NCI-H2029 treated with DMSO at 0.1 percent for 48 hours (cell line): ENCODE results near the gene ETFA.
"Not testable (repeated sequence)": the region's sequence is repeated elsewhere in the genome, so short reads cannot be mapped to it uniquely, and the experiment has no call there.

Source experiments
- DNase-seq: peaks from one replicate; lab custom pipeline; 2025; lab: John Stamatoyannopoulos, UW

Gene ETFA

GRCh38 chr15:76270876-76271275 lies 40.4 kb downstream of the ETFA start:
- DNase-seq = no peak

- DNase-seq = no peak
Measured at GRCh38 chr15:76267077-76267476, 44.2 kb downstream of the ETFA start.

GRCh38 chr15:76265769-76266168 lies 45.5 kb downstream of the ETFA start:
- DNase-seq = not testable (repeated sequence)

GRCh38 chr15:76260246-76260938 lies 50.9 kb downstream of the ETFA start:
- no peak for DNase-seq

GRCh38 chr15:76259392-76259791 lies 51.9 kb downstream of the ETFA start:
- no peak for DNase-seq

GRCh38 chr15:76258460-76258859 lies 52.8 kb downstream of the ETFA start:
- DNase-seq = no peak

- DNase-seq = no peak
Measured at GRCh38 chr15:76253691-76254473, 57.4 kb downstream of the ETFA start.

GRCh38 chr15:76252249-76252648 lies 59.0 kb downstream of the ETFA start:
- DNase-seq = no peak

GRCh38 chr15:76251717-76252116 lies 59.6 kb downstream of the ETFA start:
- no peak for DNase-seq

GRCh38 chr15:76245072-76245610 lies 66.1 kb downstream of the ETFA start:
- no peak for DNase-seq

- DNase-seq = no peak
Measured at GRCh38 chr15:76239786-76240185, 71.5 kb downstream of the ETFA start.

- no peak for DNase-seq
Measured at GRCh38 chr15:76236350-76236749, 74.9 kb downstream of the ETFA start.

GRCh38 chr15:76235186-76235826 lies 76.0 kb downstream of the ETFA start:
- peak; percentile 9 for DNase-seq

GRCh38 chr15:76234337-76234889 lies 76.9 kb downstream of the ETFA start:
- no peak for DNase-seq

- DNase-seq = no peak
Measured at GRCh38 chr15:76233921-76234320, 77.3 kb downstream of the ETFA start.

- DNase-seq = no peak
Measured at GRCh38 chr15:76229266-76229665, 82.0 kb downstream of the ETFA start.

GRCh38 chr15:76223521-76223920 lies 87.7 kb downstream of the ETFA start:
- DNase-seq = no peak

- DNase-seq = no peak
Measured at GRCh38 chr15:76222159-76222558, 89.1 kb downstream of the ETFA start.

- no peak for DNase-seq
Measured at GRCh38 chr15:76221085-76221767, 90.0 kb downstream of the ETFA start.

GRCh38 chr15:76217882-76218217 lies 93.4 kb downstream of the ETFA start:
- DNase-seq = no peak

- DNase-seq = peak; percentile 17
Measured at GRCh38 chr15:76217029-76217881, 94.0 kb downstream of the ETFA start.
